ENCODE measurements around the gene TAF13. TPM values are rescaled to one million over a fixed set of nuclear protein-coding genes. Genes with fewer than 3 reads are reported as not detected.
"Not testable (repeated sequence)": the region's sequence is repeated elsewhere in the genome, so short reads cannot be mapped to it uniquely, and the experiment has no call there.

The TAF13 gene
- total and polyA plus RNA-seq, 4 donors, result 23.6 to 91.6 (median 78.7) TPM

- no peaks in the 10 kb centered on the region for H3K9me3 ChIP-seq (ENCODE audit: control insufficient read depth, insufficient read depth, low read length)
- H3K27ac ChIP-seq (ENCODE audit: low read depth, low read length), result peak overlapping the region; percentile 91
- H3K4me1 ChIP-seq (ENCODE audit: control insufficient read depth, insufficient read depth, low read length), result peaks cover 7% of the 10 kb centered on the region
- H3K36me3 ChIP-seq (ENCODE audit: control insufficient read depth, insufficient read depth, low read length), result peaks cover 3% of the 10 kb centered on the region
- H3K27me3 ChIP-seq (ENCODE audit: control insufficient read depth, insufficient read depth, low read length), result no peaks in the 10 kb centered on the region
- 0% methylated on average over 1 of the region's 3 CpGs for WGBS (ENCODE audit: insufficient coverage)
- peak in 2 of 6 donors; percentile 10 to 15 for DNase-seq (ENCODE audit: low read depth in 4 of 6, low spot score in 6 of 6)
- H3K4me3 ChIP-seq (ENCODE audit: low read depth, low read length), result peak overlapping the region; percentile 95
These were observed 35.2 kb downstream of the TAF13 start for GRCh38 chr1:109040627-109040988.

DNA sequence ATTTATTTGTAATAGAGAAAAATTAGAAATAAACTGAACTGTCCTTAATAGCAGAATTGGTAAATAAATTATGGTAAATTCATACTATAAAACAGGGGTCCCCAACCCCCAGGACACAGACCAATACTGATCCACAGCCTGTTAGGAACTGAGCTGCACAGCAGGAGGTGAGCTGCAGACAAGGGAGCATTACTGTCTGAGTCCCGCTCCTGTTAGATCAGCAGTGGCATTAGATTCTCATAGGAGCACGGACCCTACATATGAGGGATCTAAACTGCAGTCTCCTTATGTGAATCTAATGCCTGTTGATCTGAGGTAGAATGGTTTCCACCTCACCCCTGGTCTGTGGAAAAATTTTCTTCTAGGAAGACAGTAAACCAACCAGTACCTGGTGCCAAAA, 41.4 kb downstream of the TAF13 start:
- DNase-seq (ENCODE audit: low read depth in 4 of 6, low spot score in 6 of 6), result no peak
- Histone ChIP-seq H3K4me3 (ENCODE audit: low read depth, low read length) (no peak overlapping the region), H3K27me3 (ENCODE audit: control insufficient read depth, insufficient read depth, low read length) (no peaks in the 10 kb centered on the region), H3K9me3 (ENCODE audit: control insufficient read depth, insufficient read depth, low read length) (no peaks in the 10 kb centered on the region), H3K27ac (ENCODE audit: low read depth, low read length) (no peak overlapping the region), H3K36me3 (ENCODE audit: control insufficient read depth, insufficient read depth, low read length) (peaks cover 3% of the 10 kb centered on the region), H3K4me1 (ENCODE audit: control insufficient read depth, insufficient read depth, low read length) (peaks cover 6% of the 10 kb centered on the region)
- WGBS (ENCODE audit: insufficient coverage), result 71% methylated on average over 1 of the region's 2 CpGs

DNA sequence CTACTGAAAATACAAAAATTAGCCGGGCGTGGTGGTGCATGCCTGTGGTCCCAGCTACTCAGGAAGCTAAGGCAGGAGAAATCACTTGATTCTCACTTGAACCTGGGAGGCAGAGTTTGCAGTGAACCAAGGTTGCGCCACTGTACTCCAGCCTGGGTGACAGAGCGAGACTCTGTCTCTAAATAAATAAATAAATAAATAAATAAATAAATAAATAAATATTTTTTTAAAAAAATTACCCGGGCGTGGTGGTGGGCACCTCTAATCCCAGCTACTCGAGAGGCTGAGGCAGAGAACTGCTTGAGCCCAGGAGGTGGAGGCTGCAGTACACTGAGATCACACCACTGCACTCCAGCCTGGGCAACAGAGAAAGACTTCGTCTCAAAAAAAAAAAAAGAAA, 46.3 kb downstream of the TAF13 start:
- H3K9me3 ChIP-seq (ENCODE audit: control insufficient read depth, insufficient read depth, low read length); DNase-seq (ENCODE audit: low read depth in 4 of 6, low spot score in 6 of 6): not testable (repeated sequence)

DNA sequence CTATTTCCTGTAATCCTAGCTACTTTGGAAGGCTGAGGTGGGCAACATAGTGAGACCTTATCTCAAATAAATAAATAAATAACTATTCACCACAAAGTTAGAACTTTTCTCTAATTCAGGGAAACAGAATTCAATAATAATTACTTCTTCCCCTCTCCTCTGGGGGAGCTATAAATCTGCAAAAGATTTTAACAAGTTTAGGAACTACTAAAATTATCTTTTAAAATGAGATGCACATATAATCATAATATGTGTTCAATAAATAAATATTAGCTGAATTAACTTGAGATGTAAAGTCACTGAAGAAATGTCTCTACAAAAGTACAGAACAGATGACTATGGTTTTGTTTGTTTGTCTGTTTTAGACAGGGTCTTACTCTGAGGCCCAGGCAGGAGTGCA, 48.0 kb downstream of the TAF13 start:
- no peaks in the 10 kb centered on the region for H3K36me3 ChIP-seq (ENCODE audit: control insufficient read depth, insufficient read depth, low read length)
- no peak overlapping the region for H3K4me3 ChIP-seq (ENCODE audit: low read depth, low read length)
- peaks cover 4% of the 10 kb centered on the region for H3K4me1 ChIP-seq (ENCODE audit: control insufficient read depth, insufficient read depth, low read length)

More for the DNA sequence above, 46.3 kb downstream of the TAF13 start:
- no CpG with 5 or more reads among the region's 8 CpGs for WGBS (ENCODE audit: insufficient coverage)
- not testable (repeated sequence) for H3K4me3 ChIP-seq (ENCODE audit: low read depth, low read length); H3K27ac ChIP-seq (ENCODE audit: low read depth, low read length); H3K36me3 ChIP-seq (ENCODE audit: control insufficient read depth, insufficient read depth, low read length); H3K4me1 ChIP-seq (ENCODE audit: control insufficient read depth, insufficient read depth, low read length); H3K27me3 ChIP-seq (ENCODE audit: control insufficient read depth, insufficient read depth, low read length)

GRCh38 chr1:109025694-109026093, 50.1 kb downstream of the TAF13 start:
- no peak overlapping the region for H3K27ac ChIP-seq (ENCODE audit: low read depth, low read length)
- H3K36me3 ChIP-seq (ENCODE audit: control insufficient read depth, insufficient read depth, low read length), result peaks cover 6% of the 10 kb centered on the region
- H3K4me3 ChIP-seq (ENCODE audit: low read depth, low read length), result no peak overlapping the region
- no peaks in the 10 kb centered on the region for H3K9me3 ChIP-seq (ENCODE audit: control insufficient read depth, insufficient read depth, low read length)
- no peaks in the 10 kb centered on the region for H3K27me3 ChIP-seq (ENCODE audit: control insufficient read depth, insufficient read depth, low read length)
- DNase-seq (ENCODE audit: low read depth in 4 of 6, low spot score in 6 of 6), result no peak
- 100% methylated on average over 3 of the region's 6 CpGs for WGBS (ENCODE audit: insufficient coverage)
- no peaks in the 10 kb centered on the region for H3K4me1 ChIP-seq (ENCODE audit: control insufficient read depth, insufficient read depth, low read length)

More for the DNA sequence above, 48.0 kb downstream of the TAF13 start:
- DNase-seq (ENCODE audit: low read depth in 4 of 6, low spot score in 6 of 6), result no peak
- H3K9me3 ChIP-seq (ENCODE audit: control insufficient read depth, insufficient read depth, low read length), result no peaks in the 10 kb centered on the region
- no peaks in the 10 kb centered on the region for H3K27me3 ChIP-seq (ENCODE audit: control insufficient read depth, insufficient read depth, low read length)
- H3K27ac ChIP-seq (ENCODE audit: low read depth, low read length), result no peak overlapping the region

GRCh38 chr1:109024646-109025045, 51.2 kb downstream of the TAF13 start:
- 100% methylated on average over 1 of the region's 2 CpGs for WGBS (ENCODE audit: insufficient coverage)
- no peaks in the 10 kb centered on the region for H3K4me1 ChIP-seq (ENCODE audit: control insufficient read depth, insufficient read depth, low read length)
- H3K27ac ChIP-seq (ENCODE audit: low read depth, low read length), result no peak overlapping the region
- no peaks in the 10 kb centered on the region for H3K9me3 ChIP-seq (ENCODE audit: control insufficient read depth, insufficient read depth, low read length)
- H3K36me3 ChIP-seq (ENCODE audit: control insufficient read depth, insufficient read depth, low read length), result peaks cover 6% of the 10 kb centered on the region
- no peak overlapping the region for H3K4me3 ChIP-seq (ENCODE audit: low read depth, low read length)
- H3K27me3 ChIP-seq (ENCODE audit: control insufficient read depth, insufficient read depth, low read length), result no peaks in the 10 kb centered on the region
- DNase-seq (ENCODE audit: low read depth in 4 of 6, low spot score in 6 of 6), result no peak

DNA sequence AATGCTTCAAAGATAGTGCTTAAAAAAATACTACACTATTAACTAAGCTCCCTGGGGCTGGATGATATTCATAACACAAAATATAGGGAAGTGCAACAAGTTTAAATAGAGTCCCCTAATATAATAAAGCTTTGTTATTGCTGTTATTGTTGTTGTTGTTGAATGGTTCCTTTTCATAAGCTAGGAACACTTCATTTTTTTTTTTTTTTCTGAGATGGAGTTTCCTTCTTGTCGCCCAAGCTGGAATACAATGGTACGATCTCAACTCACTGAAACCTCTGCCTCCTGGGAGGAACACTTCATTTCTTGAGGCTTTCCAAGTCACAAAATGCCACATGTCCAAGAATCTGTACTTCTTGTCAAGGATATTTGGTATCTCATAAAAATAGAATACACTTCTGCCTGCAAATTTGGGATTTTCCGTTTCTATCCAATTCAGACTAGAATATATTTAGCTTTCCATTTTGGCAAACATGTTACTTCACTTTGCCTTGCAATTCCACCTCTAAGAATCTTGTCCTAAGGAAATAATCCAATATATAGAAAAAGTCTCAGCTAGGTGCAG, 55.0 kb downstream of the TAF13 start:
- no peaks in the 10 kb centered on the region for H3K27me3 ChIP-seq (ENCODE audit: control insufficient read depth, insufficient read depth, low read length)
- H3K27ac ChIP-seq (ENCODE audit: low read depth, low read length), result no peak overlapping the region
- H3K4me3 ChIP-seq (ENCODE audit: low read depth, low read length), result no peak overlapping the region
- H3K9me3 ChIP-seq (ENCODE audit: control insufficient read depth, insufficient read depth, low read length), result peaks cover 3% of the 10 kb centered on the region
- no CpG with 5 or more reads among the region's 3 CpGs for WGBS (ENCODE audit: insufficient coverage)
- H3K4me1 ChIP-seq (ENCODE audit: control insufficient read depth, insufficient read depth, low read length), result no peaks in the 10 kb centered on the region
- DNase-seq (ENCODE audit: low read depth in 4 of 6, low spot score in 6 of 6), result peak in 1 of 6 donors; percentile 48
- H3K36me3 ChIP-seq (ENCODE audit: control insufficient read depth, insufficient read depth, low read length), result peaks cover 22% of the 10 kb centered on the region

- WGBS (ENCODE audit: insufficient coverage), result 87% methylated on average over 3 of the region's 6 CpGs
- H3K27ac ChIP-seq (ENCODE audit: low read depth, low read length); DNase-seq (ENCODE audit: low read depth in 4 of 6, low spot score in 6 of 6); H3K9me3 ChIP-seq (ENCODE audit: control insufficient read depth, insufficient read depth, low read length); H3K27me3 ChIP-seq (ENCODE audit: control insufficient read depth, insufficient read depth, low read length); H3K4me1 ChIP-seq (ENCODE audit: control insufficient read depth, insufficient read depth, low read length); H3K4me3 ChIP-seq (ENCODE audit: low read depth, low read length): not testable (repeated sequence)
- H3K36me3 ChIP-seq (ENCODE audit: control insufficient read depth, insufficient read depth, low read length), result peaks cover 36% of the 10 kb centered on the region
These were observed 58.1 kb downstream of the TAF13 start for GRCh38 chr1:109017719-109018118.

GRCh38 chr1:109017134-109017533, 58.7 kb downstream of the TAF13 start:
- Histone ChIP-seq H3K9me3 (ENCODE audit: control insufficient read depth, insufficient read depth, low read length) (peaks cover 3% of the 10 kb centered on the region), H3K4me3 (ENCODE audit: low read depth, low read length) (no peak overlapping the region), H3K27me3 (ENCODE audit: control insufficient read depth, insufficient read depth, low read length) (no peaks in the 10 kb centered on the region), H3K4me1 (ENCODE audit: control insufficient read depth, insufficient read depth, low read length) (no peaks in the 10 kb centered on the region), H3K36me3 (ENCODE audit: control insufficient read depth, insufficient read depth, low read length) (peaks cover 34% of the 10 kb centered on the region), H3K27ac (ENCODE audit: low read depth, low read length) (no peak overlapping the region)
- no peak for DNase-seq (ENCODE audit: low read depth in 4 of 6, low spot score in 6 of 6)
- WGBS (ENCODE audit: insufficient coverage), result no CpG with 5 or more reads among the region's 1 CpG

Measured in spinal cord (tissue), 10 donors.